GM12878 (cell line): ENCODE data around the gene MARCHF10. TPM values are rescaled to one million over a fixed set of nuclear protein-coding genes. Genes with fewer than 3 reads are reported as not detected.

Source experiments
- ATAC-seq: fragments of 200-7000 bp; cut with Tn5 transposase; 3 replicates; pipeline ENCODE4 v1.9.1; 2020; ENCODE audit warnings: mild to moderate bottlenecking, moderate library complexity
- BruUV-seq: library from RNA; stranded (reverse); fragments of 400-500 nt; replicated peaks from 2 replicates; lab custom pipeline; 2021; lab: Mats Ljungman, UMichigan
- CTCF ChIA-PET: fragments of 300-600 bp; sonication (Branson Sonifier 250); formaldehyde crosslinking; extraction: SDS; loops from one replicate; lab custom pipeline; 2021; ENCODE audit warnings: inconsistent platforms; lab: Yijun Ruan, JAX
- POLR2A ChIA-PET: fragments of 350-600 bp; formaldehyde crosslinking; extraction: SDS; loops from one replicate; lab custom pipeline; 2021; ENCODE audit warnings: inconsistent platforms; lab: Charles Lee
- RAD21 ChIA-PET: fragments of 300-600 bp; sonication (Branson Sonifier 250); formaldehyde crosslinking; loops from one replicate; lab custom pipeline; 2023; ENCODE audit warnings: antibody characterized with exemption; ENCODE audit not compliant: unreplicated experiment; lab: Charles Lee
- SMC1A ChIA-PET: fragments of 300-600 bp; sonication (Branson Sonifier 250); formaldehyde crosslinking; loops from one replicate; lab custom pipeline; 2023; ENCODE audit not compliant: unreplicated experiment, uncharacterized antibody; lab: Charles Lee
- DNase-seq: peaks from one replicate; pipeline ENCODE4 v3.0.0-alpha.2; 2011; ENCODE audit warnings: low read depth, low spot score
- FAIRE-seq: peaks from 3 replicates; lab custom pipeline; 2011; peaks lifted over from hg19 to GRCh38; lab: Jason Lieb, UNC
- H2AFZ ChIP-seq: 2 replicates; pipeline ENCODE4 v1.6.0; 2011; ENCODE audit warnings: low read depth, low read length, control low read depth; ENCODE audit not compliant: control insufficient read depth
- H3K27ac ChIP-seq: 2 replicates; pipeline ENCODE4 v1.5.1; 2011; ENCODE audit warnings: control low read depth; ENCODE audit not compliant: control insufficient read depth, insufficient read depth
- H3K27me3 ChIP-seq, 2 experiments: replicated peaks in 1 of 2; 2 replicates each; pipeline versions ENCODE4 v1.6.0 to v1.6.1; 2011; ENCODE audit warnings: low read length in 1 of 2; ENCODE audit not compliant: control insufficient read depth in 2 of 2, insufficient read depth in 2 of 2
- H3K36me3 ChIP-seq, 2 experiments: 2 replicates each; pipeline ENCODE4 v1.5.1; 2011; ENCODE audit warnings: low read length in 1 of 2; ENCODE audit not compliant: control insufficient read depth in 2 of 2, insufficient read depth in 2 of 2
- H3K4me1 ChIP-seq: 2 replicates; pipeline ENCODE4 v1.6.1; 2011; ENCODE audit warnings: mild to moderate bottlenecking, low read length, moderate library complexity, mixed read lengths; ENCODE audit not compliant: control insufficient read depth, insufficient read depth
- H3K4me2 ChIP-seq: 2 replicates; pipeline ENCODE4 v1.6.0; 2011; ENCODE audit warnings: control low read depth; ENCODE audit not compliant: control insufficient read depth, insufficient read depth
- H3K4me3 ChIP-seq: fragments of 200-600 bp; sonication (generic); 2 replicates; pipeline ENCODE4 v1.5.1; 2016
- H3K79me2 ChIP-seq: 2 replicates; pipeline ENCODE4 v1.6.0; 2011; ENCODE audit warnings: low read length; ENCODE audit not compliant: control insufficient read depth, insufficient read depth
- H3K9ac ChIP-seq: 2 replicates; pipeline ENCODE4 v1.8.0; 2011; ENCODE audit warnings: low read length, control low read depth, mixed read lengths; ENCODE audit not compliant: control insufficient read depth, insufficient read depth
- H3K9me3 ChIP-seq: replicated peaks from 3 replicates; pipeline ENCODE4 v1.5.1; 2011; ENCODE audit warnings: mild to moderate bottlenecking, low read length; ENCODE audit not compliant: control insufficient read depth, insufficient read depth
- H4K20me1 ChIP-seq: 2 replicates; pipeline ENCODE4 v1.6.0; 2011; ENCODE audit not compliant: control insufficient read depth, insufficient read depth
- NFIC ChIP-seq: IDR thresholded peaks from 2 replicates; pipeline ENCODE4 v1.6.1; 2012; ENCODE audit warnings: low read depth, mild to moderate bottlenecking, inconsistent platforms, low read length, moderate library complexity
- SRF ChIP-seq, 2 experiments: IDR thresholded peaks; 2 replicates each; pipeline ENCODE4 v1.6.1; 2011; ENCODE audit warnings: low read depth in 2 of 2, low read length in 2 of 2, mild to moderate bottlenecking in 1 of 2, moderate library complexity in 1 of 2
- WGBS: methylation state at CpG from one replicate; pipeline ENCODE4 v1.1.6; 2016; ENCODE audit warnings: low lambda C conversion rate; ENCODE audit not compliant: insufficient replicate concordance, insufficient coverage; ENCODE audit errors: missing lambda C conversion rate; 5-methylcytosine and 5-hydroxymethylcytosine counted together
- in situ Hi-C: fragments of 300-500 bp; cut with MboI; formaldehyde crosslinking; loops from 9 replicates; pipeline ENCODE4 v1.14.3; 2018; ENCODE audit warnings: mixed read lengths
- intact Hi-C: fragments of 100-400 bp; cut with micrococcal nuclease; formaldehyde crosslinking; loops from one replicate; pipeline ENCODE4 v1.14.2; 2022; ENCODE audit not compliant: unreplicated experiment
- polyA plus RNA-seq, 11 experiments: library from polyadenylated mRNA; depleted of rRNA in 4 of 11; unstranded in 6 of 11; stranded (reverse) in 5 of 11; fragments of >200 nt; fragmentation: Nextera tagmentation in 4 of 11; fragmentation: Illumina TruSeq in 1 of 11; extraction: Ambion mirVana in 4 of 11; extraction: Trizol in 1 of 11; gene quantifications; 1 replicate in 1 of 11; 2 replicates in 10 of 11; pipeline versions ENCODE4 v1.2.1 to v1.2.3, GENCODE V29; 2011 to 2016; ENCODE audit warnings: inconsistent platforms in 2 of 11, missing spikeins in 2 of 11, low read depth in 1 of 11
- total RNA-seq, 4 experiments: library from RNA; depleted of rRNA in 3 of 4; stranded (reverse); fragments of >200 nt in 3 of 4; fragmentation: Illumina TruSeq in 1 of 4; extraction: Trizol in 1 of 4; gene quantifications; 2 replicates each; pipeline versions ENCODE4 v1.2.1 to v1.2.3, GENCODE V29; 2013 to 2021
- TF ChIP-seq, protein P1 (sequence below), 3 experiments: IDR thresholded peaks in 2 of 3; conservative IDR thresholded peaks in 1 of 3; 2 replicates each; pipeline ENCODE4 v1.5.1; 2011; ENCODE audit warnings: low read depth in 3 of 3, low read length in 3 of 3, mild to moderate bottlenecking in 3 of 3, control low read depth in 2 of 3, moderate library complexity in 2 of 3, inconsistent platforms in 1 of 3, mixed read lengths in 1 of 3; ENCODE audit not compliant: control insufficient read depth in 2 of 3, insufficient read depth in 1 of 3; ENCODE audit errors: extremely low read depth in 1 of 3

The MARCHF10 gene
- total and polyA plus RNA-seq, 10 of the 15 experiments (the other 5 are each of a cell fraction or from before 2014, with no cell fraction given) = 0.11 to 0.24 TPM; not detected in 8

DNA sequence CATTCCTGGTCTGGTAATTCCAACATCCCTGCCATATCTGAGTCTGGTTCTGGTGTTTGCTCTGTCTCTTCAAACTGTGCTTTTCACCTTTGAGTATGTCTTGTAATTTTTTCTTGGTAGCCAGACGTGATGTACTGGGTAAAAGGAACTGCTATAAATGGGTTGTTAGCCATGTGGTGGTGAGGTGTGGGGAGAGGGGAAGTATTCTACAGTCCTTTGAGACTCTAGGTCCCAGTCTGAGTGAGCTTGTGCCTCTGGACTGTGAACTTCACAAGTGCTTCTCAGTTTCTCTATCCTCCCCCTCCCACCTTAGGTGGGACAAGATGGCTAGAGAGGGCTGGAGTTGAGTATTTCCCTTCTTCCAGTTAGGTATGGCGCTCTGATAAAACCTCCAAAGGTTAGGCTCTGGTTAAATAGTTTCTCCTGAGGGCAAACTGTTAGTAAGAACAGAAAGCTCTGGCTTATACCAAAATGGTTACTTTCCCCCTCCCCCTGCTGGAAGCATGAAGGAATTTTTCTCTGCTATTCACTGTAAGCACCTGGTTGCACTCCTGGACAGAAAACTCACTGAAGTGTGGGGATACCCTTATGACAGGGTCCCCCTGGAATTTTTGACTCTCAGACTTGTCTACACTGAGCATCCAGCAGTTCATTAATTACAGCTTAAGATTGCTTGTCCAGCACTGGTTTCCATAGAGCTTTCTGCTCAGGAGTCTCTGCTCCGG is 87.8 kb downstream of the MARCHF10 start:
- in situ Hi-C loops = no loop called here
- intact Hi-C loops = loop anchor here (5.0 kb wide), 1 partner anchor 247 kb away; the partner anchor contains the start of gene TANC2
- BruUV-seq = no TSS peak

More for the DNA sequence above, 87.8 kb downstream of the MARCHF10 start:
- ChIA-PET POLR2A (no interaction called here), CTCF (interaction anchor here (0.7 kb wide), 1 partner anchor 419 kb away, joined by 3 read pairs; no protein-coding TSS in a partner anchor), RAD21 (no interaction called here), SMC1A (no interaction called here)
- H3K9ac ChIP-seq = no peak overlapping the region
- no peaks in the 10 kb centered on the region for H3K27me3 ChIP-seq
- TF ChIP-seq, protein P1, sequence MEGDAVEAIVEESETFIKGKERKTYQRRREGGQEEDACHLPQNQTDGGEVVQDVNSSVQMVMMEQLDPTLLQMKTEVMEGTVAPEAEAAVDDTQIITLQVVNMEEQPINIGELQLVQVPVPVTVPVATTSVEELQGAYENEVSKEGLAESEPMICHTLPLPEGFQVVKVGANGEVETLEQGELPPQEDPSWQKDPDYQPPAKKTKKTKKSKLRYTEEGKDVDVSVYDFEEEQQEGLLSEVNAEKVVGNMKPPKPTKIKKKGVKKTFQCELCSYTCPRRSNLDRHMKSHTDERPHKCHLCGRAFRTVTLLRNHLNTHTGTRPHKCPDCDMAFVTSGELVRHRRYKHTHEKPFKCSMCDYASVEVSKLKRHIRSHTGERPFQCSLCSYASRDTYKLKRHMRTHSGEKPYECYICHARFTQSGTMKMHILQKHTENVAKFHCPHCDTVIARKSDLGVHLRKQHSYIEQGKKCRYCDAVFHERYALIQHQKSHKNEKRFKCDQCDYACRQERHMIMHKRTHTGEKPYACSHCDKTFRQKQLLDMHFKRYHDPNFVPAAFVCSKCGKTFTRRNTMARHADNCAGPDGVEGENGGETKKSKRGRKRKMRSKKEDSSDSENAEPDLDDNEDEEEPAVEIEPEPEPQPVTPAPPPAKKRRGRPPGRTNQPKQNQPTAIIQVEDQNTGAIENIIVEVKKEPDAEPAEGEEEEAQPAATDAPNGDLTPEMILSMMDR (IDR thresholded peaks at IDR 0.05 in 2 of 3, conservative IDR thresholded peaks at IDR 0.05 in 1 of 3; ENCODE audit: control insufficient read depth in 2 of 3, extremely low read depth in 1 of 3, insufficient read depth in 1 of 3, low read depth in 3 of 3, low read length in 3 of 3) = peak in 1 of 3 experiments; percentile 10; a peak in 1 of 6 replicates
- TF ChIP-seq NFIC (no peak), SRF (IDR thresholded peaks at IDR 0.05; ENCODE audit: low read depth in 2 of 2, low read length in 2 of 2) (peak in 1 of 2 experiments; percentile 11; a peak in 1 of 4 replicates)
- no peak overlapping the region for H3K27ac ChIP-seq
- H3K79me2 ChIP-seq = no peaks in the 10 kb centered on the region
- no peaks in the 10 kb centered on the region for H3K36me3 ChIP-seq
- no peak overlapping the region for H3K4me3 ChIP-seq
- FAIRE-seq (peak; percentile 90), ATAC-seq (peak; percentile 46), DNase-seq (peak; percentile 33)
- no peak overlapping the region for H3K4me2 ChIP-seq
- WGBS = 46% methylated on average over 3 of the region's 3 CpGs
- H4K20me1 ChIP-seq = no peaks in the 10 kb centered on the region
- no peak overlapping the region for H2AFZ ChIP-seq
- no peaks in the 10 kb centered on the region; the same call in 2 of the 3 replicates for H3K9me3 ChIP-seq
- peaks cover 10% of the 10 kb centered on the region for H3K4me1 ChIP-seq
